Spleen (tissue), 3 donors: ENCODE data around the gene EFCAB11.

Experiments
- POLR2A ChIP-seq, 3 donors: fragments of 450-650 bp; IDR thresholded peaks; one replicate each; pipeline ENCODE4 v1.5.1; 2017; ENCODE audit warnings: antibody characterized with exemption in 3 of 3, mild to moderate bottlenecking in 1 of 3
- POLR2AphosphoS5 ChIP-seq, 3 donors: sonication (generic); formaldehyde crosslinking; IDR thresholded peaks; one replicate each; pipeline ENCODE4 v1.5.1; 2017; ENCODE audit warnings: antibody characterized with exemption in 3 of 3

- no peak for TF ChIP-seq POLR2A (IDR thresholded peaks at IDR 0.05)
- no peak for TF ChIP-seq POLR2AphosphoS5 (IDR thresholded peaks at IDR 0.05)
These were observed 110.0 kb downstream of the EFCAB11 start for GRCh38 chr14:89844508-89844907.
